CD4-positive, CD25-positive, alpha-beta regulatory T cell (primary cell): ENCODE results near the gene DHRS11. TPM values are rescaled to one million over a fixed set of nuclear protein-coding genes. Genes with fewer than 3 reads are reported as not detected.

Experiments
- ATAC-seq, 2 donors: fragments of 150-1000 bp; cut with Tn5 transposase; one replicate each; pipeline ENCODE4 v1.10.0; 2021; ENCODE audit warnings: low read depth in 2 of 2, moderate number of reproducible peaks in 2 of 2, moderate library complexity in 1 of 2
- DNase-seq, 3 donors: peaks; one replicate each; pipeline versions ENCODE4 v3.0.0 to v3.0.0-alpha.2; 2012 to 2022; ENCODE audit warnings: mixed read lengths in 1 of 3
- H3K27ac ChIP-seq: one replicate; pipeline ENCODE4 v1.7.0; 2013; ENCODE audit warnings: mild to moderate bottlenecking, low read length; ENCODE audit not compliant: insufficient read depth, poor library complexity, severe bottlenecking
- H3K27me3 ChIP-seq: one replicate; pipeline ENCODE4 v1.7.0; 2013; ENCODE audit warnings: low read length; ENCODE audit not compliant: control insufficient read depth, insufficient read depth
- H3K36me3 ChIP-seq: one replicate; pipeline ENCODE4 v1.7.0; 2013; ENCODE audit warnings: mild to moderate bottlenecking, low read length, moderate library complexity; ENCODE audit not compliant: control insufficient read depth, insufficient read depth
- H3K4me1 ChIP-seq: 2 replicates; pipeline ENCODE4 v1.7.0; 2013; ENCODE audit warnings: mild to moderate bottlenecking, low read length; ENCODE audit not compliant: insufficient read depth, control insufficient read depth, poor library complexity, severe bottlenecking
- H3K4me3 ChIP-seq: one replicate; pipeline ENCODE4 v1.7.0; 2013; ENCODE audit warnings: low read depth, mild to moderate bottlenecking, low read length, moderate library complexity
- H3K9me3 ChIP-seq, 2 experiments: 1 replicate in 1 of 2; 2 replicates in 1 of 2; pipeline ENCODE4 v1.7.0; 2013; ENCODE audit warnings: low read length in 2 of 2, mild to moderate bottlenecking in 1 of 2, moderate library complexity in 1 of 2; ENCODE audit not compliant: control insufficient read depth in 2 of 2
- H3K27ac Mint-ChIP-seq, 3 donors: one replicate each; pipeline ENCODE4 v1.8.0; 2020 to 2022; ENCODE audit warnings: mild to moderate bottlenecking in 3 of 3, mixed read lengths in 3 of 3, moderate library complexity in 2 of 3
- H3K27me3 Mint-ChIP-seq: one replicate; pipeline ENCODE4 v1.8.0; 2022; ENCODE audit warnings: mild to moderate bottlenecking, mixed read lengths
- H3K36me3 Mint-ChIP-seq: one replicate; pipeline ENCODE4 v1.8.0; 2020; ENCODE audit warnings: mixed read lengths
- H3K4me1 Mint-ChIP-seq, 4 donors: one replicate each; pipeline ENCODE4 v1.8.0; 2020 to 2022; ENCODE audit warnings: mixed read lengths in 4 of 4, mild to moderate bottlenecking in 1 of 4
- H3K4me3 Mint-ChIP-seq, 4 donors: one replicate each; pipeline ENCODE4 v1.8.0; 2020 to 2022; ENCODE audit warnings: mild to moderate bottlenecking in 4 of 4, mixed read lengths in 4 of 4, moderate library complexity in 3 of 4
- H3K9me3 Mint-ChIP-seq, 7 donors: one replicate each; pipeline ENCODE4 v1.8.0; 2020 to 2022; ENCODE audit warnings: mixed read lengths in 7 of 7, mild to moderate bottlenecking in 3 of 7, moderate library complexity in 2 of 7
- polyA plus RNA-seq, 4 donors: library from polyadenylated mRNA; unstranded; fragments of 300-500 nt; fragmentation: Illumina TruSeq; gene quantifications; one replicate each; pipeline ENCODE4 v1.2.3, GENCODE V29; 2021
- total RNA-seq: library from RNA; stranded (reverse); gene quantifications from one replicate; pipeline ENCODE4 v1.2.3, GENCODE V29; 2022

DHRS11 gene
- total and polyA plus RNA-seq, 5 donors from 2014 or later: 3.3 to 5.5 (median 4.7) TPM

- no peaks in the 10 kb centered on the region for H3K9me3 ChIP-seq
- H3K9me3 Mint-ChIP-seq: no peaks in the 10 kb centered on the region
- peak overlapping the region; percentile 99 for H3K27ac ChIP-seq
- peaks cover 5% of the 10 kb centered on the region for H3K36me3 Mint-ChIP-seq
- peaks cover 6% of the 10 kb centered on the region for H3K27me3 Mint-ChIP-seq
- H3K27me3 ChIP-seq: no peaks in the 10 kb centered on the region
- H3K4me3 ChIP-seq: peak overlapping the region; percentile 97
- H3K27ac Mint-ChIP-seq: peak overlapping the region; percentile 78 to 94 (median 89)
- peaks cover 65% of the 10 kb centered on the region for H3K4me1 ChIP-seq
- peak overlapping the region; percentile 93 to 97 (median 94) for H3K4me3 Mint-ChIP-seq
- peaks cover 27 to 60% (median 43%) of the 10 kb centered on the region in 4 donors for H3K4me1 Mint-ChIP-seq
- no peak for ATAC-seq
- peaks cover 2% of the 10 kb centered on the region for H3K36me3 ChIP-seq
- DNase-seq: peak in 2 of 3 donors; percentile 19 to 51
Observed at GRCh38 chr17:36546418-36547093, 45.1 kb upstream of the DHRS11 start.

GRCh38 chr17:36547776-36548175 lies 43.9 kb upstream of the DHRS11 start:
- no peak for DNase-seq
- H3K36me3 ChIP-seq: peaks cover 2% of the 10 kb centered on the region
- H3K36me3 Mint-ChIP-seq: peaks cover 8% of the 10 kb centered on the region
- H3K4me3 Mint-ChIP-seq: peak overlapping the region; percentile 56 to 97 (median 88)
- H3K4me3 ChIP-seq: peak overlapping the region; percentile 97
- no peak for ATAC-seq
- H3K27ac ChIP-seq: peak overlapping the region; percentile 99
- peak overlapping the region; percentile 40 to 95 (median 78) for H3K27ac Mint-ChIP-seq
- H3K4me1 ChIP-seq: peaks cover 69% of the 10 kb centered on the region
- no peaks in the 10 kb centered on the region for H3K9me3 Mint-ChIP-seq
- H3K27me3 Mint-ChIP-seq: peaks cover 6% of the 10 kb centered on the region
- peaks cover 37 to 70% (median 49%) of the 10 kb centered on the region in 4 donors for H3K4me1 Mint-ChIP-seq
- no peaks in the 10 kb centered on the region for H3K9me3 ChIP-seq
- H3K27me3 ChIP-seq: no peaks in the 10 kb centered on the region

GRCh38 chr17:36550491-36551417 lies 40.9 kb upstream of the DHRS11 start:
- peak overlapping the region; percentile 46 to 78 (median 56) for H3K4me3 Mint-ChIP-seq
- peaks cover 46 to 84% (median 59%) of the 10 kb centered on the region in 4 donors for H3K4me1 Mint-ChIP-seq
- H3K4me3 ChIP-seq: peak overlapping the region; percentile 45
- H3K27ac Mint-ChIP-seq: peak overlapping the region; percentile 40 to 59 (median 58)
- peaks cover 9% of the 10 kb centered on the region for H3K36me3 ChIP-seq
- H3K9me3 ChIP-seq: no peaks in the 10 kb centered on the region
- DNase-seq: peak in 2 of 3 donors; percentile 50 to 53
- H3K27me3 ChIP-seq: no peaks in the 10 kb centered on the region
- peaks cover 13% of the 10 kb centered on the region for H3K36me3 Mint-ChIP-seq
- peaks cover 3% of the 10 kb centered on the region for H3K27me3 Mint-ChIP-seq
- H3K9me3 Mint-ChIP-seq: no peaks in the 10 kb centered on the region
- ATAC-seq: peak; percentile 23 to 35
- H3K27ac ChIP-seq: peak overlapping the region; percentile 60
- peaks cover 71% of the 10 kb centered on the region for H3K4me1 ChIP-seq

GRCh38 chr17:36553459-36553858 lies 38.2 kb upstream of the DHRS11 start:
- peaks cover 24% of the 10 kb centered on the region for H3K36me3 Mint-ChIP-seq

GRCh38 chr17:36566081-36566480 lies 25.6 kb upstream of the DHRS11 start:
- H3K9me3 Mint-ChIP-seq: no peaks in the 10 kb centered on the region
- DNase-seq (no peak), ATAC-seq (no peak)
- H3K4me3 Mint-ChIP-seq: no peak overlapping the region
- peak overlapping the region in 1 of 3 donors; percentile 9 for H3K27ac Mint-ChIP-seq
- H3K9me3 ChIP-seq: no peaks in the 10 kb centered on the region
- H3K27me3 Mint-ChIP-seq: no peaks in the 10 kb centered on the region
- H3K4me3 ChIP-seq: no peak overlapping the region
- peaks cover 2% of the 10 kb centered on the region for H3K4me1 ChIP-seq
- no peak overlapping the region for H3K27ac ChIP-seq
- peaks cover 21% of the 10 kb centered on the region for H3K36me3 Mint-ChIP-seq
- H3K4me1 Mint-ChIP-seq: peaks cover 11 to 32% (median 18%) of the 10 kb centered on the region in 4 donors
- no peaks in the 10 kb centered on the region for H3K27me3 ChIP-seq
- H3K36me3 ChIP-seq: peaks cover 80% of the 10 kb centered on the region

More at GRCh38 chr17:36553459-36553858, 38.2 kb upstream of the DHRS11 start:
- no peaks in the 10 kb centered on the region for H3K9me3 Mint-ChIP-seq
- ATAC-seq (no peak), DNase-seq (no peak)
- Histone ChIP-seq H3K36me3 (peaks cover 30% of the 10 kb centered on the region), H3K4me3 (peak overlapping the region; percentile 35), H3K4me1 (peaks cover 44% of the 10 kb centered on the region), H3K27ac (peak overlapping the region; percentile 18), H3K27me3 (no peaks in the 10 kb centered on the region), H3K9me3 (no peaks in the 10 kb centered on the region)
- peak overlapping the region; percentile 4 to 66 (median 14) for H3K4me3 Mint-ChIP-seq
- H3K4me1 Mint-ChIP-seq: peaks cover 39 to 80% (median 57%) of the 10 kb centered on the region in 4 donors
- peak overlapping the region in 2 of 3 donors; percentile 27 to 61 for H3K27ac Mint-ChIP-seq
- no peaks in the 10 kb centered on the region for H3K27me3 Mint-ChIP-seq

GRCh38 chr17:36575028-36575427 lies 16.7 kb upstream of the DHRS11 start:
- H3K4me3 Mint-ChIP-seq: no peak overlapping the region
- H3K4me1 Mint-ChIP-seq: peaks cover 22 to 30% (median 25%) of the 10 kb centered on the region in 4 donors
- H3K9me3 Mint-ChIP-seq: no peaks in the 10 kb centered on the region
- Histone ChIP-seq H3K9me3 (no peaks in the 10 kb centered on the region), H3K4me1 (no peaks in the 10 kb centered on the region), H3K36me3 (peaks cover 63% of the 10 kb centered on the region), H3K4me3 (no peak overlapping the region), H3K27ac (no peak overlapping the region), H3K27me3 (no peaks in the 10 kb centered on the region)
- no peaks in the 10 kb centered on the region for H3K27me3 Mint-ChIP-seq
- no peak for DNase-seq
- H3K36me3 Mint-ChIP-seq: peaks cover 30% of the 10 kb centered on the region
- H3K27ac Mint-ChIP-seq: no peak overlapping the region
- no peak for ATAC-seq

GRCh38 chr17:36576793-36577192 lies 14.9 kb upstream of the DHRS11 start:
- H3K9me3 ChIP-seq: no peaks in the 10 kb centered on the region
- no peak overlapping the region for H3K27ac Mint-ChIP-seq
- DNase-seq (no peak), ATAC-seq (no peak)
- peaks cover 72% of the 10 kb centered on the region for H3K36me3 ChIP-seq
- H3K4me1 Mint-ChIP-seq: peaks cover 22 to 30% (median 26%) of the 10 kb centered on the region in 4 donors
- H3K27ac ChIP-seq: no peak overlapping the region
- no peak overlapping the region for H3K4me3 Mint-ChIP-seq
- H3K36me3 Mint-ChIP-seq: peaks cover 33% of the 10 kb centered on the region
- no peak overlapping the region for H3K4me3 ChIP-seq
- H3K27me3 ChIP-seq: no peaks in the 10 kb centered on the region
- no peaks in the 10 kb centered on the region for H3K27me3 Mint-ChIP-seq
- no peaks in the 10 kb centered on the region for H3K9me3 Mint-ChIP-seq
- H3K4me1 ChIP-seq: no peaks in the 10 kb centered on the region
